Activated B cell treated with CpG ODN at 0.5 μM for 24 hours (primary cell): ENCODE measurements around the gene ANKIB1. TPM values are rescaled to one million over a fixed set of nuclear protein-coding genes. Genes with fewer than 3 reads are reported as not detected.

Source experiments
- ATAC-seq: fragments of 200-7000 bp; cut with Tn5 transposase; one replicate; pipeline ENCODE4 v1.10.0; 2021; ENCODE audit warnings: low read depth, mild to moderate bottlenecking, moderate library complexity
- CTCF ChIA-PET: fragments of 350-600 bp; sonication (Branson Sonifier 250); formaldehyde crosslinking; loops from one replicate; lab custom pipeline; 2021; ENCODE audit warnings: antibody characterized with exemption; lab: Charles Lee
- POLR2A ChIA-PET: fragments of 350-600 bp; sonication (Branson Sonifier 250); formaldehyde crosslinking; loops from one replicate; lab custom pipeline; 2021; ENCODE audit warnings: antibody characterized with exemption; lab: Charles Lee
- DNase-seq: peaks from one replicate; pipeline ENCODE4 v3.0.0; 2022
- H3K27ac Mint-ChIP-seq: one replicate; pipeline ENCODE4 v1.8.0; 2020; ENCODE audit warnings: mixed read lengths
- H3K27me3 Mint-ChIP-seq: one replicate; pipeline ENCODE4 v1.8.0; 2021; ENCODE audit warnings: mixed read lengths
- H3K36me3 Mint-ChIP-seq: one replicate; pipeline ENCODE4 v1.8.0; 2021; ENCODE audit warnings: low read depth, mixed read lengths
- H3K4me1 Mint-ChIP-seq: one replicate; pipeline ENCODE4 v1.8.0; 2021; ENCODE audit warnings: mixed read lengths
- H3K4me3 Mint-ChIP-seq: one replicate; pipeline ENCODE4 v1.8.0; 2020; ENCODE audit warnings: mild to moderate bottlenecking, mixed read lengths
- H3K9me3 Mint-ChIP-seq: one replicate; pipeline ENCODE4 v1.8.0; 2020; ENCODE audit warnings: mixed read lengths
- intact Hi-C: fragments of 100-400 bp; cut with micrococcal nuclease; formaldehyde crosslinking; loops from one replicate; pipeline ENCODE4 v1.15.1; 2024
- total RNA-seq: library from RNA; stranded (reverse); gene quantifications from 2 replicates; pipeline ENCODE4 v1.2.3, GENCODE V29; 2022
- TF ChIP-seq, protein P1 (sequence below): fragments of 200-600 bp; IDR thresholded peaks from one replicate; pipeline ENCODE4 v1.8.0; 2022; ENCODE audit warnings: antibody characterized with exemption, mild to moderate bottlenecking

ANKIB1 gene
- total RNA-seq, 1 donor from 2014 or later, result 50.6 TPM

DNA sequence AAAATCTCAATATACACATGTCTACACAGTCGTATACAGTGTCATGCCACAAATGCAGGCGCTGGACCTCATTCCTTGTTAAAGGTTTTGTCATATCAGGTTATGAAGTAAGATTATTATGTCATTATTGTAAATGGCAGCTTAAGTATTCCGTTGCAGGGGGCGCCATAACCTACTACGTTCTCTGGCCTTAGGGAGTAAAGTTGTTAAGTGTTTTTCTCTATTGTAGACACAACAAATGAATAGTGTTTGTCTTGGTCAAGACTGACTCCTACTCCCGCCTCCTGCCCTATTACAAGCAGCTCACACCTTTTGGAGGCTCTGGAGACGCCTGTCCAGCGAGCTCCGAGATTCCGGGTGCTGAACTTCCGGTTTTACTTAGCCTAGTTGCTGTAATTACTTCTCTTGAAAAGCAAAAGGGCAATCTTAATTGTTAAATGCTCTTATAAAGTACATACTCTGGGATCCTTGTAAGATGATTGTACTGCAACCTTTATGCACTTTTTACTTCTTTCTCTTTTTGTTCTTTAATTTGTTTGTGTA, 202.5 kb downstream of the ANKIB1 start:
- TF ChIP-seq, protein P1, sequence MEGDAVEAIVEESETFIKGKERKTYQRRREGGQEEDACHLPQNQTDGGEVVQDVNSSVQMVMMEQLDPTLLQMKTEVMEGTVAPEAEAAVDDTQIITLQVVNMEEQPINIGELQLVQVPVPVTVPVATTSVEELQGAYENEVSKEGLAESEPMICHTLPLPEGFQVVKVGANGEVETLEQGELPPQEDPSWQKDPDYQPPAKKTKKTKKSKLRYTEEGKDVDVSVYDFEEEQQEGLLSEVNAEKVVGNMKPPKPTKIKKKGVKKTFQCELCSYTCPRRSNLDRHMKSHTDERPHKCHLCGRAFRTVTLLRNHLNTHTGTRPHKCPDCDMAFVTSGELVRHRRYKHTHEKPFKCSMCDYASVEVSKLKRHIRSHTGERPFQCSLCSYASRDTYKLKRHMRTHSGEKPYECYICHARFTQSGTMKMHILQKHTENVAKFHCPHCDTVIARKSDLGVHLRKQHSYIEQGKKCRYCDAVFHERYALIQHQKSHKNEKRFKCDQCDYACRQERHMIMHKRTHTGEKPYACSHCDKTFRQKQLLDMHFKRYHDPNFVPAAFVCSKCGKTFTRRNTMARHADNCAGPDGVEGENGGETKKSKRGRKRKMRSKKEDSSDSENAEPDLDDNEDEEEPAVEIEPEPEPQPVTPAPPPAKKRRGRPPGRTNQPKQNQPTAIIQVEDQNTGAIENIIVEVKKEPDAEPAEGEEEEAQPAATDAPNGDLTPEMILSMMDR, result no peak
- CTCF ChIA-PET, result interaction anchor here (0.6 to 3.5 kb wide), 7 partner anchors 12 to 618 kb away, joined by 3 to 57 read pairs (median 7); partner anchors contain the start of genes PEX1 and RBM48
- ATAC-seq, result peak; percentile 55
- H3K36me3 Mint-ChIP-seq, result peaks cover 31% of the 10 kb centered on the region
- H3K4me3 Mint-ChIP-seq, result peak overlapping the region; percentile 95
- H3K27me3 Mint-ChIP-seq, result no peaks in the 10 kb centered on the region
- peak; percentile 29 for DNase-seq
- no peaks in the 10 kb centered on the region for H3K9me3 Mint-ChIP-seq
- peaks cover 8% of the 10 kb centered on the region for H3K4me1 Mint-ChIP-seq
- POLR2A ChIA-PET, result interaction anchor here (0.6 to 3.0 kb wide), 13 partner anchors 10 to 1826 kb away, joined by 3 to 41 read pairs (median 7); partner anchors contain the start of genes AKAP9, ANKIB1, CDK6 and CYP51A1
- peak overlapping the region; percentile 97 for H3K27ac Mint-ChIP-seq
- intact Hi-C loops, result loop anchor here (1.0 to 5.0 kb wide), 7 partner anchors 80 to 1851 kb away; partner anchors contain the start of genes CDK14, CYP51A1, PEX1 and RBM48

Other genes with a start within 250 kb of the ANKIB1 start
- gene CYP51A1, start 111.5 kb upstream of the ANKIB1 start, total RNA-seq, result 90.9 and 92.8 TPM in 2 replicates
- gene LRRD1, start 66.8 kb upstream of the ANKIB1 start, total RNA-seq, result not detected in 2 replicates
- 53.4 and 61.1 TPM in 2 replicates for gene KRIT1, start 60 bp upstream of the ANKIB1 start, total RNA-seq
- gene GATAD1, start 201.5 kb downstream of the ANKIB1 start, total RNA-seq, result 30.6 and 36.2 TPM in 2 replicates
- not detected in 2 replicates for gene ERVW-1, start 232.0 kb downstream of the ANKIB1 start, total RNA-seq